Fibroblast of lung (primary cell): ENCODE data around the gene TAGAP.
"Not testable (repeated sequence)": the region's sequence is repeated elsewhere in the genome, so short reads cannot be mapped to it uniquely, and the experiment has no call there.

Experiments used
- EZH2 ChIP-seq: IDR thresholded peaks from 2 replicates; pipeline ENCODE4 v1.5.1; 2012; ENCODE audit warnings: low read length, control low read depth, mild to moderate bottlenecking; ENCODE audit errors: missing control alignments
- TF ChIP-seq, protein P1 (sequence below), 2 donors: IDR thresholded peaks in 1 of 2; conservative IDR thresholded peaks in 1 of 2; 1 replicate in 1 of 2; 2 replicates in 1 of 2; pipeline ENCODE4 v1.5.1; 2011 to 2012; ENCODE audit warnings: low read length in 2 of 2, control low read depth in 1 of 2, inconsistent platforms in 1 of 2, low read depth in 1 of 2, mild to moderate bottlenecking in 1 of 2

GRCh38 chr6:158989711-158990110 is 55.1 kb downstream of the TAGAP start:
- TF ChIP-seq, protein P1, sequence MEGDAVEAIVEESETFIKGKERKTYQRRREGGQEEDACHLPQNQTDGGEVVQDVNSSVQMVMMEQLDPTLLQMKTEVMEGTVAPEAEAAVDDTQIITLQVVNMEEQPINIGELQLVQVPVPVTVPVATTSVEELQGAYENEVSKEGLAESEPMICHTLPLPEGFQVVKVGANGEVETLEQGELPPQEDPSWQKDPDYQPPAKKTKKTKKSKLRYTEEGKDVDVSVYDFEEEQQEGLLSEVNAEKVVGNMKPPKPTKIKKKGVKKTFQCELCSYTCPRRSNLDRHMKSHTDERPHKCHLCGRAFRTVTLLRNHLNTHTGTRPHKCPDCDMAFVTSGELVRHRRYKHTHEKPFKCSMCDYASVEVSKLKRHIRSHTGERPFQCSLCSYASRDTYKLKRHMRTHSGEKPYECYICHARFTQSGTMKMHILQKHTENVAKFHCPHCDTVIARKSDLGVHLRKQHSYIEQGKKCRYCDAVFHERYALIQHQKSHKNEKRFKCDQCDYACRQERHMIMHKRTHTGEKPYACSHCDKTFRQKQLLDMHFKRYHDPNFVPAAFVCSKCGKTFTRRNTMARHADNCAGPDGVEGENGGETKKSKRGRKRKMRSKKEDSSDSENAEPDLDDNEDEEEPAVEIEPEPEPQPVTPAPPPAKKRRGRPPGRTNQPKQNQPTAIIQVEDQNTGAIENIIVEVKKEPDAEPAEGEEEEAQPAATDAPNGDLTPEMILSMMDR (conservative IDR thresholded peaks at IDR 0.05 in 1 of 2, IDR thresholded peaks at IDR 0.05 in 1 of 2; ENCODE audit: low read depth in 1 of 2, low read length in 2 of 2): not testable (repeated sequence)
- TF ChIP-seq EZH2: not testable (repeated sequence)
